Kidney epithelial cell (primary cell): ENCODE measurements around the gene SMCO3. TPM values are rescaled to one million over a fixed set of nuclear protein-coding genes. Genes with fewer than 3 reads are reported as not detected.

Experiments
- DNase-seq: peaks from one replicate; pipeline ENCODE4 v3.0.0-alpha.2; 2010; ENCODE audit warnings: low read depth
- H3K27me3 ChIP-seq: 2 replicates; pipeline ENCODE4 v1.6.0; 2011; ENCODE audit warnings: low read length; ENCODE audit not compliant: control insufficient read depth, insufficient read depth
- H3K36me3 ChIP-seq: 2 replicates; pipeline ENCODE4 v1.5.1; 2011; ENCODE audit warnings: low read length; ENCODE audit not compliant: control insufficient read depth, insufficient read depth
- H3K4me3 ChIP-seq: 2 replicates; pipeline ENCODE4 v1.5.1; 2011; ENCODE audit warnings: low read depth, mild to moderate bottlenecking, control low read depth, low read length
- CTCF ChIP-seq: IDR thresholded peaks from 2 replicates; pipeline ENCODE4 v1.5.1; 2011; ENCODE audit warnings: mild to moderate bottlenecking, moderate library complexity, low read length, control low read depth, inconsistent platforms; ENCODE audit not compliant: insufficient read depth, poor library complexity, severe bottlenecking
- total RNA-seq: library from RNA; depleted of rRNA; stranded (reverse); fragments of >200 nt; gene quantifications from 2 replicates; pipeline ENCODE4 v1.2.3, GENCODE V29; 2015

The SMCO3 gene
- total RNA-seq, 1 donor from 2014 or later = not detected

- DNase-seq = no peak
- H3K27me3 ChIP-seq = no peaks in the 10 kb centered on the region
- TF ChIP-seq CTCF = no peak
- H3K36me3 ChIP-seq = no peaks in the 10 kb centered on the region
- no peak overlapping the region for H3K4me3 ChIP-seq
These were observed 12.5 kb upstream of the SMCO3 start for GRCh38 chr12:14826491-14826890.

- no peak for TF ChIP-seq CTCF
- no peak for DNase-seq
- Histone ChIP-seq H3K36me3 (no peaks in the 10 kb centered on the region), H3K4me3 (no peak overlapping the region), H3K27me3 (no peaks in the 10 kb centered on the region)
These were observed 11.3 kb upstream of the SMCO3 start for GRCh38 chr12:14825256-14825655.

- no peak for TF ChIP-seq CTCF
- H3K27me3 ChIP-seq = no peaks in the 10 kb centered on the region
- no peak for DNase-seq
These were observed 10.1 kb upstream of the SMCO3 start for GRCh38 chr12:14824012-14824634.

GRCh38 chr12:14811486-14811885 is 2.5 kb downstream of the SMCO3 start:
- Histone ChIP-seq H3K4me3 (no peak overlapping the region), H3K36me3 (no peaks in the 10 kb centered on the region), H3K27me3 (no peaks in the 10 kb centered on the region)
- no peak for TF ChIP-seq CTCF
- DNase-seq = no peak

More at GRCh38 chr12:14824012-14824634, 10.1 kb upstream of the SMCO3 start:
- Histone ChIP-seq H3K4me3 (no peak overlapping the region), H3K36me3 (no peaks in the 10 kb centered on the region)

GRCh38 chr12:14810953-14811483 is 3.0 kb downstream of the SMCO3 start:
- Histone ChIP-seq H3K4me3 (no peak overlapping the region), H3K27me3 (no peaks in the 10 kb centered on the region), H3K36me3 (no peaks in the 10 kb centered on the region)
- DNase-seq = no peak
- peak; percentile 66 for TF ChIP-seq CTCF

GRCh38 chr12:14810167-14810952 is 3.6 kb downstream of the SMCO3 start:
- no peak overlapping the region for H3K4me3 ChIP-seq
- DNase-seq = no peak
- no peaks in the 10 kb centered on the region for H3K36me3 ChIP-seq
- no peaks in the 10 kb centered on the region for H3K27me3 ChIP-seq
- TF ChIP-seq CTCF = no peak
